GM18511 (cell line): ENCODE measurements around the gene TAF12.
"Not testable (repeated sequence)": the region's sequence is repeated elsewhere in the genome, so short reads cannot be mapped to it uniquely, and the experiment has no call there.

Experiments used
- ATAC-seq: cut with Tn5 transposase; IDR thresholded peaks from one replicate; pipeline ENCODE4 v1.9.1; 2021; ENCODE audit warnings: mild to moderate bottlenecking, moderate library complexity; ENCODE audit not compliant: unreplicated experiment

TAF12 gene

GRCh38 chr1:28582248-28582615 is 60.6 kb downstream of the TAF12 start:
- ATAC-seq, result no peak

DNA sequence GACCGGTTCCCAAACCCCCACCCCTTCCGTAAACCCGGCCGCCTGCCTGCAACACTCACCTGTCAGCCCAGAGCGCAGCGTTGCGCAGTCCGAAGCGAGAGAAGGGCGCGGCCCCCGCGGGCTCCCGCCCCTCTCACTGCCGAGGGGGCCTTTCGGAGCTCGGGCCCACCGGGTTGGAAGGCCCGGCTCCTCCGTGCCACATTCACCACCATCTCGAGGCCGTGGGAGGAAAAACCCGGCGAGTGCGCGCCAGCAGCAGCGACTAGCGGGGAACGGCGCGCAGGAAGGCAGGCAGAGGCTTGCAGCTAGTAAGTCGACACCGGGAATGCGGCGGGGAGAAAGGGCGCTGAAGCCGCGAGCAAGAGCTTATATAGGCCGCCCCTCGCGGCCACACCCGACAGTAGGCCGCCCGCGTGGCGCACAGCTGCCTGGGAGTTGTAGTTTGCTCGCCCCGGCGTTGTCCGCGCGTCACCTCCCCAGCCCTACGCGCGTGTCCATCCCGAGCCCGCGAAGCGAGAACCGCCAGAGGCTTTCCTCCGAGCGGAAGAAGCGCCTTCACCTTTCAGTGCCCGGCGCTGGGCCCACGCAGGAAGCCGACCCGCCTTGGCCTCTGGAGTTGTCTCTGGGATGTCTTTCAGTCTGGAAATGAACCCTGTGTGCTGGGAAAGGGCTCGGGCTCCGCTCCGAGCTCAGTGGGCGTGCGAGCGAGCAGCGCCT is 61.2 kb downstream of the TAF12 start:
- peak; percentile 85 for ATAC-seq

GRCh38 chr1:28580722-28581530 is 61.9 kb downstream of the TAF12 start:
- ATAC-seq, result peak; percentile 6

- no peak for ATAC-seq
These were observed 63.5 kb downstream of the TAF12 start for GRCh38 chr1:28579401-28579800.

GRCh38 chr1:28578696-28579218 is 64.1 kb downstream of the TAF12 start:
- no peak for ATAC-seq

DNA sequence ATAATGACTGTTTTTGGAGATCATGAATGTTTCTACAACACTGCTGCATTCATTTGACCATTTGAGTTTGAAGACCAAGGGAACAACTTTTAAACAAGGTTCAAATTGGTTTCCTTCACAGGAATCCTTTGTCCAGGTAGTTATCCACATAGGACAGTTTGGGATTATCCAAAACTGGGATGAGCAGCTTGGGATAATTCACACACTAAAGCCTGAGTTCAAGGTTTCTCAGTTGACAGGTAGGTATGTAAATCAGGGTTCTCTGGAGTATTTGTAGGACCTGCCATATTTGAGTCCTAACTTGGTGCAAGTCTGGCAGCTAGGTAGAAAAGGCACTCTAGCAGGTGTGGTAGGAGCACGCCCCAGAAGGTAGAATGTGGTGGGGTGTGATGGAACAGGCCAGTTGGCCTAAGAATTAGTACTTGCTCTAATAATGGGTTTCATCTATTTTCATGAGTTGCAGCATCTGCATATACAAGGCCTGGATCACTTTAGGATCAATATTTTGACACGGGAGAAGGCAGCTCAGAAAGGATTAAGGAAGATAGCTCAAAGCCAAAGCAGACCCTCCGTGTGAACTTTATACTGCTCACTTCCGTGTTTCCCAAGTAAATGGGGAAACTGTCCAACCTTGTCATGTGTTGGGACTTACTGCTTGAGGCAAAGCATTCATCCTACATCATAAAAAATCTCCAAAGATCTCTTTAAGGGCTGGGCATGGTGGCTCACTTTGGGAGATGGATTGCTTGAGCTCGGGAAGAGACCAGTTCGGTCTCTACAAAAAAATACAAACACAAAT is 64.9 kb downstream of the TAF12 start:
- no peak for ATAC-seq

GRCh38 chr1:28577052-28577678 is 65.7 kb downstream of the TAF12 start:
- ATAC-seq, result no peak

GRCh38 chr1:28573564-28573963 is 69.3 kb downstream of the TAF12 start:
- no peak for ATAC-seq

GRCh38 chr1:28572891-28573290 is 70.0 kb downstream of the TAF12 start:
- not testable (repeated sequence) for ATAC-seq

DNA sequence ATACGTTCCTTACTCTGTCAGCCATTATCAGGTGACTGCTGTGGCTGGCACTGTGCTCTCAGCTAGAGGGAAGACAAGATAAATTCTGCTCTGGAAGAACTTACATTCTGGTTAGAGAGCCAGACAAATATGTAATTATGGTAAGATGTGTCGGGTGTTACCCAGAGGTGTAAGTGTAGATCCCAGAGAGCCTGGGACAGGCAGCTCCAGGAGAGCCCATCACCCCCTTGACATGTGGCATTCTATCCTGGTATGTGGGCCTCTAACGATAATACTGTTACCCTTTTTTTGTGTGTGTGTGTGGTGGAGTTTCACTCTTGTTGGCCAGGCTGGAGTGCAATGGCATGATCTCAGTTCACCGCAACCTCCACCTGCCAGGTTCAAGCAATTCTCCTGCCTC is 71.0 kb downstream of the TAF12 start:
- no peak for ATAC-seq

DNA sequence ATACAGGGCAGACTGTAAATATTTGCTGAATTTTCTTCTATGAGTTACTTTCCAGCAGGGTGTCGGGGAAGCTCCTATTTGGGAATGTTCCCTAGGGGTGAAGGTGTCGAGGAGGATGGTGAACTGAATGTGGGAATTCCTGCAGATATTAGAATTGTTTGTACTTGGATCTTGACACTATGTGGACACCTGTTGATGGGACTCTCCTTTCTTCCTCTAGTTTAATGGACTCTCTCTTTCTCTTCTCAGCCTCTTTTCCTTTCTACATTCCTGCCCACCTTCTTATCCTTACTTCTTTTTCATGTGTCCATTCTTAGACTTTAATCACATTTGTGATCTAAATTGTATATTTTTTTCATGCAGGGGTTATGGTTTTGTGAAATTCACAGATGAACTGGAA is 75.9 kb downstream of the TAF12 start:
- no peak for ATAC-seq

GRCh38 chr1:28565726-28566125 is 77.1 kb downstream of the TAF12 start:
- no peak for ATAC-seq

DNA sequence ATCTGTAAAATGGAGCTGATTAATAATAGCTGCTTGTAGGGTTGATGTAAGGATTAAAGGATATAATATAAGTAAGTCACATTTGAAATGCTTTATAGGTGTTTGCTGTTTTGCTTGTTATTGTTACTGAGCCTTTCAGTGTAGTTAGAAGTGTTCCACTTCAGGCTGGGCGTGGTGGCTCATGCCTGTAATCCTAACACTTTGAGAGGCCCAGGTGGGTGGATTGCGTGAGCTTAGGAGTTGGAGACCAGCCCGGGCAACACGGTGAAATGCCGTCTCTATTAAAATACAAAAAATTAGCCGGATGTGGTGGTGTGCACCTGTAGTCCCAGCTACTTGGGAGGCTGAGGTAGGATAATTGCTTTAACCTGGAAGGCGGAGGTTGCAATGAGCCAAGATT is 77.8 kb downstream of the TAF12 start:
- no peak for ATAC-seq

- ATAC-seq, result no peak
These were observed 78.6 kb downstream of the TAF12 start for GRCh38 chr1:28564310-28564709.

GRCh38 chr1:28560886-28561285 is 82.0 kb downstream of the TAF12 start:
- ATAC-seq, result no peak
